Testis (tissue), 3 donors: Measurements from ENCODE around the gene SLC15A4. TPM values are rescaled to one million over a fixed set of nuclear protein-coding genes. Genes with fewer than 3 reads are reported as not detected.

Source experiments
- DNase-seq: peaks from one replicate; pipeline ENCODE4 v3.0.0-alpha.2; 2019
- H3K27ac ChIP-seq, 2 donors: fragments of 200-600 bp; sonication (generic); one replicate each; pipeline ENCODE4 v1.5.1; 2019
- H3K27me3 ChIP-seq: fragments of 200-600 bp; sonication (generic); one replicate; pipeline ENCODE4 v1.5.1; 2019
- H3K36me3 ChIP-seq: fragments of 200-600 bp; sonication (generic); one replicate; pipeline ENCODE4 v1.5.1; 2017; ENCODE audit warnings: low read depth; ENCODE audit errors: missing control alignments
- H3K4me1 ChIP-seq: fragments of 200-600 bp; sonication (generic); one replicate; pipeline ENCODE4 v1.5.1; 2019
- H3K4me3 ChIP-seq, 2 donors: fragments of 200-600 bp; sonication (generic); one replicate each; pipeline ENCODE4 v1.5.1; 2017 to 2019
- H3K9me3 ChIP-seq: fragments of 200-600 bp; sonication (generic); one replicate; pipeline ENCODE4 v1.5.1; 2017
- POLR2A ChIP-seq: fragments of 450-650 bp; IDR thresholded peaks from one replicate; pipeline ENCODE4 v1.6.1; 2017; ENCODE audit warnings: antibody characterized with exemption, mild to moderate bottlenecking, moderate library complexity
- WGBS, 2 donors: methylation state at CpG; one replicate each; pipeline ENCODE4 v1.1.5; 2018; 5-methylcytosine and 5-hydroxymethylcytosine counted together
- intact Hi-C: fragments of 100-400 bp; cut with DNase I; formaldehyde crosslinking; loops from one replicate; pipeline ENCODE4 v1.15.1; 2023; ENCODE audit warnings: low total_unique reads
- polyA plus RNA-seq: library from polyadenylated mRNA; stranded (reverse); fragments of 350-450 nt; fragmentation: Illumina TruSeq; extraction: RNeasy Lipid Tissue Mini Kit (QIAGEN cat#74804); gene quantifications from one replicate; pipeline ENCODE4 v1.2.3, GENCODE V29; 2014; ENCODE audit warnings: low read depth, low replicate concordance; ENCODE audit not compliant: insufficient read depth
- total RNA-seq, 2 donors: library from RNA; depleted of rRNA; stranded (reverse); fragments of >200 nt; gene quantifications; one replicate each; pipeline ENCODE4 v1.2.3, GENCODE V29; 2016
- TF ChIP-seq, protein P1 (sequence below), 3 experiments: fragments of 450-650 bp in 2 of 3; fragments of 200-600 bp in 1 of 3; sonication (generic) in 1 of 3; IDR thresholded peaks; one replicate each; pipeline ENCODE4 v1.5.1; 2016 to 2019; ENCODE audit warnings: antibody characterized with exemption in 3 of 3, mild to moderate bottlenecking in 2 of 3, moderate library complexity in 1 of 3

The SLC15A4 gene
- total and polyA plus RNA-seq, 3 donors from 2014 or later = 59.7 to 83.7 (median 81.3) TPM

DNA sequence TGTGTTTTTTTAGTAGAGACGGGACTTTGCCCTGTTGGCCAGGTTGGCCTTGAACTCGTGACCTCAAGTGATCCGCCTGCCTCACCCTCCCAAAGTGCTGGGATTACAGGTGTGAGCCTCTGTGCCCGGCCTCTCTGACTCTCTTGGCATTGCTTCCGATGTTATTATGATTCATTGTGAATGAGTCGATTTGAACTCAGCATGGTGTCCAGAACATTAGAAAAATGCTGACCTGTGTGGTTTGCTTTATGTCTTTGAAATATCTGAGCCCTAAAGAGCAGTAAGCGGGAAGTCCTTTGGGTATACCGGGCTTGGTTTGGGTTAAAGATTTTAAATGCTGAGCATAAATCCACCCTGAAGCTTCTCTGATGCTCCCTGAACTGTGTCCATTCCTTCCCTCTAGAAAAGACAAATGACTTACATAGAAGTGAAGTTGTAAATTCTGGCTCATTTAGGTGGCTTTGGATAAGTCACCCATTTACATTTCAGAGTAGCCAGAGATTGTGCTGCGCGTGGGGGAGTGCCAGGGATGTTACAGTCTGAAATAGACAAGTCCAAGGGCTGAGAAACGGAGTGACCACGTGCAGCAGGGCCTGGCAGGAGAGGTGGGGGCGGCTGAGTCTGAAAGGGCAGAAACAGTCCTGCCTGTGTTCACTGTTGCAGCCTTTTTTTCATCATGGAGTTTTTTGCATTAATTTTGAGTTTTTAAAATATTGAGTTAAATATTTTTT, 39.6 kb downstream of the SLC15A4 start:
- Histone ChIP-seq H3K4me3 (no peak overlapping the region), H3K36me3 (no peaks in the 10 kb centered on the region), H3K27ac (peak overlapping the region in 1 of 2 donors; percentile 11), H3K27me3 (no peaks in the 10 kb centered on the region), H3K9me3 (no peaks in the 10 kb centered on the region), H3K4me1 (peaks cover 5% of the 10 kb centered on the region)
- WGBS, 2 donors = 52 to 59% methylated on average over 13 of the region's 13 CpGs
- no peak for TF ChIP-seq POLR2A
- TF ChIP-seq, protein P1, sequence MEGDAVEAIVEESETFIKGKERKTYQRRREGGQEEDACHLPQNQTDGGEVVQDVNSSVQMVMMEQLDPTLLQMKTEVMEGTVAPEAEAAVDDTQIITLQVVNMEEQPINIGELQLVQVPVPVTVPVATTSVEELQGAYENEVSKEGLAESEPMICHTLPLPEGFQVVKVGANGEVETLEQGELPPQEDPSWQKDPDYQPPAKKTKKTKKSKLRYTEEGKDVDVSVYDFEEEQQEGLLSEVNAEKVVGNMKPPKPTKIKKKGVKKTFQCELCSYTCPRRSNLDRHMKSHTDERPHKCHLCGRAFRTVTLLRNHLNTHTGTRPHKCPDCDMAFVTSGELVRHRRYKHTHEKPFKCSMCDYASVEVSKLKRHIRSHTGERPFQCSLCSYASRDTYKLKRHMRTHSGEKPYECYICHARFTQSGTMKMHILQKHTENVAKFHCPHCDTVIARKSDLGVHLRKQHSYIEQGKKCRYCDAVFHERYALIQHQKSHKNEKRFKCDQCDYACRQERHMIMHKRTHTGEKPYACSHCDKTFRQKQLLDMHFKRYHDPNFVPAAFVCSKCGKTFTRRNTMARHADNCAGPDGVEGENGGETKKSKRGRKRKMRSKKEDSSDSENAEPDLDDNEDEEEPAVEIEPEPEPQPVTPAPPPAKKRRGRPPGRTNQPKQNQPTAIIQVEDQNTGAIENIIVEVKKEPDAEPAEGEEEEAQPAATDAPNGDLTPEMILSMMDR (IDR thresholded peaks at IDR 0.05) = no peak
- DNase-seq = peak; percentile 96
- intact Hi-C loops = no loop called here

DNA sequence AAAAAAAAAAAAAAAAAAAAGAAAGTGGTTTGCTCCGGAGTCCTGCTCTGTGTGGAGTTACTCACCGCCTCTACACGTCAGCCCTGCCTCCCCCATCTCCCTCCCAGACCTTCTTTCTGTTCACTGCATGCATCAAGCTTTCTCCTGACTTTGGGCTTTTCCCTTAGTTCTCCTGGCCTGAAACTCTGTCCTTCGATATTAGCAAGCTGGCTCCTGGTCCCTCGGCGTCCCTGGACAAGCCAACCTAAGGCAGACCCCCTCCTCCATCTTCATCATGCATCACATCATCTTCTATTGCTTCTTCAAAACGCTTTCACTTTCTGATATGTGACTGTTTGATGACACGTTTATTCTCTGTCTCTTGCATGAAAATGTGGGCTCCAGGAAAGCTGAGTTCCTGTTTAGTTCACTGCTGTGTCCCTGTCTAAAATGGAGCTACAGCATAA, 40.6 kb downstream of the SLC15A4 start:
- WGBS, 2 donors = 57 to 68% methylated on average over 8 of the region's 8 CpGs
- peak; percentile 53 for DNase-seq
- peak overlapping the region in 1 of 2 donors; percentile 11 for H3K27ac ChIP-seq
- H3K9me3 ChIP-seq = no peaks in the 10 kb centered on the region
- H3K4me1 ChIP-seq = peaks cover 5% of the 10 kb centered on the region
- H3K36me3 ChIP-seq = no peaks in the 10 kb centered on the region
- no peaks in the 10 kb centered on the region for H3K27me3 ChIP-seq
- intact Hi-C loops = no loop called here
- TF ChIP-seq POLR2A = no peak
- TF ChIP-seq, protein P1 (IDR thresholded peaks at IDR 0.05) = no peak
- no peak overlapping the region for H3K4me3 ChIP-seq

GRCh38 chr12:128779901-128780300, 43.9 kb downstream of the SLC15A4 start:
- no peak for DNase-seq
- Histone ChIP-seq H3K27ac (no peak overlapping the region), H3K4me1 (peaks cover 3% of the 10 kb centered on the region), H3K4me3 (no peak overlapping the region), H3K36me3 (no peaks in the 10 kb centered on the region), H3K9me3 (no peaks in the 10 kb centered on the region), H3K27me3 (no peaks in the 10 kb centered on the region)
- no peak for TF ChIP-seq POLR2A
- TF ChIP-seq, protein P1 (IDR thresholded peaks at IDR 0.05) = no peak
- intact Hi-C loops = no loop called here

- Histone ChIP-seq H3K27me3 (no peaks in the 10 kb centered on the region), H3K4me1 (no peaks in the 10 kb centered on the region), H3K36me3 (no peaks in the 10 kb centered on the region), H3K4me3 (no peak overlapping the region), H3K27ac (no peak overlapping the region), H3K9me3 (no peaks in the 10 kb centered on the region)
- intact Hi-C loops = no loop called here
- DNase-seq = no peak
- TF ChIP-seq POLR2A = no peak
- TF ChIP-seq, protein P1 (IDR thresholded peaks at IDR 0.05) = no peak
- 85 to 88% methylated on average over 9 to 10 of the region's 10 CpGs for WGBS, 2 donors
These were observed 51.5 kb downstream of the SLC15A4 start for GRCh38 chr12:128772249-128772648.

DNA sequence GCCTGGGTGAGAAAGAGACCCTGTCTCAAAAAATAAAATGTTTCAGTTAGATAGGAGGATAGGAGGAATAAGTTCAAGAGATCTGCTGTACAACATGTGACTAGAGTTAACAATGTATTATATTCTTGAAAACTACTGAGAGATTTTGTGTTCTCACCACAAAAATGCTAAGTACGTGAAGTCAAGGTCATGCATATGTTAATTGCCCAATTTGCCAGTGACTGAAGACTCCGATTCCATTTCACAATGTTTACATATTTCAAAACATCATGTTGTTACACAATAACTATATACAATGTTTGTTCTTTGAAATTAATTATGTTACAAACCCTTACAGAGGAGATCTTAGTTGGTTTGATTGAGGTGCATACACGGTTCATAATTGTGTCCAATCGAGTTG, 52.1 kb downstream of the SLC15A4 start:
- 53 to 63% methylated on average over 4 of the region's 4 CpGs for WGBS, 2 donors
- H3K4me3 ChIP-seq = no peak overlapping the region
- no peaks in the 10 kb centered on the region for H3K36me3 ChIP-seq
- intact Hi-C loops = no loop called here
- H3K27me3 ChIP-seq = no peaks in the 10 kb centered on the region
- no peak for DNase-seq
- no peaks in the 10 kb centered on the region for H3K9me3 ChIP-seq
- no peak overlapping the region for H3K27ac ChIP-seq
- TF ChIP-seq, protein P1 (IDR thresholded peaks at IDR 0.05) = no peak
- TF ChIP-seq POLR2A = no peak
- no peaks in the 10 kb centered on the region for H3K4me1 ChIP-seq
